Neuronal stem cell (in vitro differentiated cells): Measurements from ENCODE around the gene FGF10.

Source experiments
- DNase-seq: peaks from one replicate; pipeline ENCODE4 v3.0.0-alpha.2; 2013; ENCODE audit warnings: low spot score
- H2AFZ ChIP-seq: one replicate; pipeline ENCODE4 v1.6.1; 2013; ENCODE audit warnings: mild to moderate bottlenecking, low read length, inconsistent platforms
- H2AK5ac ChIP-seq: 2 replicates; pipeline ENCODE4 v1.6.1; 2013; ENCODE audit warnings: low read depth, mild to moderate bottlenecking, inconsistent platforms, low read length, moderate library complexity, mixed read lengths
- H2BK120ac ChIP-seq: 2 replicates; pipeline ENCODE4 v1.6.1; 2013; ENCODE audit warnings: low read depth, mild to moderate bottlenecking, inconsistent platforms, low read length, moderate library complexity, mixed read lengths
- H2BK12ac ChIP-seq: one replicate; pipeline ENCODE4 v1.6.1; 2013; ENCODE audit warnings: low read length, inconsistent platforms
- H2BK15ac ChIP-seq: 2 replicates; pipeline ENCODE4 v1.6.1; 2013; ENCODE audit warnings: mild to moderate bottlenecking, low read length, inconsistent platforms, mixed read lengths
- H2BK5ac ChIP-seq: one replicate; pipeline ENCODE4 v1.6.1; 2013; ENCODE audit warnings: inconsistent platforms, mild to moderate bottlenecking, low read length, moderate library complexity
- H3K14ac ChIP-seq: one replicate; pipeline ENCODE4 v1.6.1; 2013; ENCODE audit warnings: low read length, inconsistent platforms
- H3K18ac ChIP-seq: 2 replicates; pipeline ENCODE4 v1.6.1; 2013; ENCODE audit warnings: low read length, inconsistent platforms
- H3K23ac ChIP-seq: 2 replicates; pipeline ENCODE4 v1.6.1; 2013; ENCODE audit warnings: low read depth, mild to moderate bottlenecking, mixed read lengths, low read length, inconsistent platforms; ENCODE audit not compliant: poor library complexity
- H3K27ac ChIP-seq: replicated peaks from 3 replicates; pipeline ENCODE4 v1.5.1; 2013; ENCODE audit warnings: low read length, inconsistent platforms
- H3K27me3 ChIP-seq, 3 experiments: 2 replicates each; pipeline ENCODE4 v1.6.1; 2013; ENCODE audit warnings: low read length in 3 of 3, mild to moderate bottlenecking in 2 of 3, inconsistent platforms in 1 of 3, low read depth in 1 of 3, mixed read lengths in 1 of 3, moderate library complexity in 1 of 3; ENCODE audit not compliant: control insufficient read depth in 3 of 3, insufficient read depth in 3 of 3
- H3K36me3 ChIP-seq, 2 donors: replicated peaks in 1 of 2; 2 replicates each; pipeline ENCODE4 v1.6.1; 2013; ENCODE audit warnings: low read length in 2 of 2; ENCODE audit not compliant: control insufficient read depth in 2 of 2, insufficient read depth in 2 of 2
- H3K4ac ChIP-seq: 2 replicates; pipeline ENCODE4 v1.6.1; 2013; ENCODE audit warnings: inconsistent platforms, mild to moderate bottlenecking, low read length, moderate library complexity
- H3K4me1 ChIP-seq, 2 donors: 1 replicate in 1 of 2; 2 replicates in 1 of 2; pipeline ENCODE4 v1.6.1; 2013; ENCODE audit warnings: low read length in 2 of 2, low read depth in 1 of 2; ENCODE audit not compliant: control insufficient read depth in 2 of 2, insufficient read depth in 1 of 2
- H3K4me2 ChIP-seq: one replicate; pipeline ENCODE4 v1.6.1; 2013; ENCODE audit warnings: mild to moderate bottlenecking, low read length, inconsistent platforms; ENCODE audit not compliant: insufficient read depth, poor library complexity, severe bottlenecking
- H3K4me3 ChIP-seq, 2 donors: 2 replicates each; pipeline ENCODE4 v1.5.1; 2013; ENCODE audit warnings: low read length in 2 of 2, mild to moderate bottlenecking in 2 of 2, inconsistent platforms in 1 of 2, moderate library complexity in 1 of 2
- H3K79me1 ChIP-seq: one replicate; pipeline ENCODE4 v1.6.1; 2013; ENCODE audit warnings: low read depth, mild to moderate bottlenecking, inconsistent platforms, low read length, moderate library complexity
- H3K9ac ChIP-seq: one replicate; pipeline ENCODE4 v1.6.1; 2013; ENCODE audit warnings: mild to moderate bottlenecking, low read depth, low read length, inconsistent platforms; ENCODE audit not compliant: poor library complexity
- H3K9me3 ChIP-seq, 2 donors: replicated peaks in 1 of 2; 2 replicates each; pipeline versions ENCODE3 to v1.6.1; 2013; ENCODE audit warnings: low read length in 2 of 2, mild to moderate bottlenecking in 2 of 2, inconsistent platforms in 1 of 2, low read depth in 1 of 2, mixed read lengths in 1 of 2, moderate library complexity in 1 of 2; ENCODE audit not compliant: control insufficient read depth in 2 of 2, insufficient read depth in 1 of 2
- H4K8ac ChIP-seq: one replicate; pipeline ENCODE4 v1.6.1; 2013; ENCODE audit warnings: low read depth, mild to moderate bottlenecking, inconsistent platforms, low read length, moderate library complexity
- H4K91ac ChIP-seq: one replicate; pipeline ENCODE4 v1.6.1; 2013; ENCODE audit warnings: low read length, low read depth, mild to moderate bottlenecking, inconsistent platforms; ENCODE audit not compliant: poor library complexity
- whole genome bisulfite sequencing, 2 donors: extraction: QIAGEN DNeasy Blood & Tissue Kit; methylation state at CpG; one replicate each; pipeline ENCODE4 v1.1.7; 2013; ENCODE audit warnings: missing lambda C conversion rate in 2 of 2, mixed read lengths in 1 of 2; ENCODE audit not compliant: insufficient read length in 2 of 2, insufficient replicate concordance in 1 of 2; ENCODE audit errors: extremely low coverage in 2 of 2; 5-methylcytosine and 5-hydroxymethylcytosine counted together

FGF10 gene

DNA sequence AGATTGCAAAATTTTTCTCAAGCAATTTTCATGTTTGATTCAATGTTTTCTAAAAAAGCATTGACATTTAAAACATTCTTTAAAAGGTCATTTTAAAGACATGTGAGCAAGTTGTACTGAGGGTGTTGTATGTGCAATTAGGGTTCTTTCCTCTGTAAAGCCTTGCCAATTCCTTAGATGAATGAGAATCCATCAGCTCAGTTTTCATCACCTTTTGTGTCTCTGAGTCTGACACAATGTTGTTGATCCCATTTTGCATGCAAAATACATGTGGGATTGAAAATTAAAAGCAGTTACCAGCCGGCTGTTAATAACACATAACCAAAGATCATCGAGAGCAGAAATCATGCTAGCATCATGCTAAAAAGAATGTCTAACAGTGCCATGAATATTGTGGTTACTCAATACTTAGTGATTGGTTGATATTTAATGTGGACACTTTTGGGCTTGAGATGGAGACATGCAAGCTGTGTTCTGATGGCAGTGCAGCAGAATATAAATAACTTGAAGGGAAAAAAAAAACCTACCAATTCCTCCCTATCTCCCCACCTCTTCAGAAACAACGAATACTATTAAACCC lies 57.7 kb downstream of the FGF10 start:
- Histone ChIP-seq H3K23ac (no peak overlapping the region), H3K9ac (no peak overlapping the region), H4K8ac (no peak overlapping the region), H3K4me2 (no peak overlapping the region), H3K4me1 (peaks cover 4 to 33% of the 10 kb centered on the region in 2 donors), H3K79me1 (no peaks in the 10 kb centered on the region), H2AK5ac (no peak overlapping the region), H4K91ac (no peak overlapping the region), H3K36me3 (no peaks in the 10 kb centered on the region), H2BK12ac (no peak overlapping the region), H3K27ac (no peak overlapping the region), H2AFZ (peak overlapping the region; percentile 31), H2BK15ac (no peak overlapping the region), H3K9me3 (no peaks in the 10 kb centered on the region), H3K14ac (no peak overlapping the region), H3K18ac (no peak overlapping the region), H2BK120ac (no peak overlapping the region), H3K4ac (no peak overlapping the region), H3K27me3 (no peaks in the 10 kb centered on the region), H3K4me3 (no peak overlapping the region), H2BK5ac (no peak overlapping the region)
- no peak for DNase-seq
- no CpG with 5 or more reads among the region's 3 CpGs for WGBS, 2 donors

DNA sequence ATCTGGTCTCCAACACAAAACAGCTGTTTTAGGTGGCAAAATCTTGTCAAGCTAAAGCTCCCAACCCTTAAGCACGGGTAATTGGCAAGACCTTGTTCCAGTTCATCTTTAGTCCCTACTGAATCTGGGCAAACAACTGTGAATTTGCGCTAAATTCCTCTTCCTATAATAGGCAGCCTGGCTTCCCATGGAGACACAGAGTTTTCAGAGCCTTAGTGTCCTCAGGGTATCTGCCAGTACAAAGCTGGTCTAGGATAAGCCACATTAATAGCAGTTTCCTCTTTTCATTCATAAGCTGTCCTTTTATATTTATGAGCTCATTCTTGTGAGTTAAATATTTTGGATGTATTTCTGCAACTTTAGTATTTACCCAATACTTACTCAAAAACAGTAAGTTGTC lies 59.5 kb downstream of the FGF10 start:
- no peaks in the 10 kb centered on the region for H3K27me3 ChIP-seq
- no peak overlapping the region for H2BK15ac ChIP-seq
- no peaks in the 10 kb centered on the region for H3K9me3 ChIP-seq
- H3K79me1 ChIP-seq: no peaks in the 10 kb centered on the region
- H2AK5ac ChIP-seq: no peak overlapping the region
- no peak overlapping the region for H3K14ac ChIP-seq
- no peak overlapping the region for H2BK120ac ChIP-seq
- peaks cover 4 to 33% of the 10 kb centered on the region in 2 donors for H3K4me1 ChIP-seq
- H4K8ac ChIP-seq: no peak overlapping the region
- peak; percentile 17 for DNase-seq
- H4K91ac ChIP-seq: no peak overlapping the region
- H3K4me3 ChIP-seq: no peak overlapping the region
- no peak overlapping the region for H2BK5ac ChIP-seq
- no peak overlapping the region for H2BK12ac ChIP-seq
- H3K18ac ChIP-seq: no peak overlapping the region
- H3K23ac ChIP-seq: no peak overlapping the region
- H3K36me3 ChIP-seq: no peaks in the 10 kb centered on the region
- H3K4ac ChIP-seq: no peak overlapping the region
- no peak overlapping the region for H3K4me2 ChIP-seq
- H3K27ac ChIP-seq: peak overlapping the region; percentile 73
- H2AFZ ChIP-seq: peak overlapping the region; percentile 52
- no peak overlapping the region for H3K9ac ChIP-seq
- WGBS, 2 donors: no CpG with 5 or more reads among the region's 2 CpGs

DNA sequence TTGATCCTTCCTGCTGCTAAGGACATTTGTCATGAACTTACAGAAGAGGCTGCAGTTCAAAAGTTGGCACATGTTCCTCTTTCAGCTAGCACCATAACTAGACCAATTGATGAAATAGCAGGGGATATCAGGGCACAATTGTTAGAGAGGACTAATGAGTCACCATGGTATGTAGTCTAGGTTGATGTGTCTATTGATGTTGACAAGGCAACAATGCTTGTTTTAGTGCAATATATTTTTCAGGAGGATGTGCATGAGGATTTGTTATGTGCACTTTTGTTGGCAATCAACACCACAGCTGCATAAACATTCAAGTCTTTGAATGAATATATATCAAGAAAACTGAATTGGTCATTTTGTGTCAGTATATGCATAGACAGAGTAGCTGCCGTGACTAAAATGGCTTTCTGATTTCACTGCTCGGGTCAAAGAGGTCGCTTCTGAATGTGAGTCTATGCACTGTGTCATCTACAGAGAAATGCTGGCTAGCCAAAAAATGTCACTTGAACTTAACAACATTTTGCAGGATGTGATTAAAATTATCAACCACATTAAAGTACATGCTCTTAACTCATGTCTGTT lies 68.0 kb downstream of the FGF10 start:
- H3K36me3 ChIP-seq: no peaks in the 10 kb centered on the region
- H3K4me3 ChIP-seq: no peak overlapping the region
- no peak for DNase-seq
- H3K4ac ChIP-seq: no peak overlapping the region
- no peak overlapping the region for H2BK120ac ChIP-seq
- no peak overlapping the region for H4K91ac ChIP-seq
- H2AFZ ChIP-seq: no peak overlapping the region
- no peak overlapping the region for H3K9ac ChIP-seq
- H2BK5ac ChIP-seq: no peak overlapping the region
- peaks cover 2 to 7% of the 10 kb centered on the region in 2 donors for H3K4me1 ChIP-seq
- no peak overlapping the region for H3K23ac ChIP-seq
- no peak overlapping the region for H3K18ac ChIP-seq
- H3K27ac ChIP-seq: no peak overlapping the region
- no peak overlapping the region for H4K8ac ChIP-seq
- no peak overlapping the region for H3K4me2 ChIP-seq
- no peak overlapping the region for H2AK5ac ChIP-seq
- no peaks in the 10 kb centered on the region for H3K27me3 ChIP-seq
- no peaks in the 10 kb centered on the region for H3K79me1 ChIP-seq
- H2BK15ac ChIP-seq: no peak overlapping the region
- H3K9me3 ChIP-seq: peaks cover 0 to 17% of the 10 kb centered on the region in 2 donors
- no CpG with 5 or more reads among the region's 3 CpGs for WGBS, 2 donors
- no peak overlapping the region for H3K14ac ChIP-seq
- no peak overlapping the region for H2BK12ac ChIP-seq

DNA sequence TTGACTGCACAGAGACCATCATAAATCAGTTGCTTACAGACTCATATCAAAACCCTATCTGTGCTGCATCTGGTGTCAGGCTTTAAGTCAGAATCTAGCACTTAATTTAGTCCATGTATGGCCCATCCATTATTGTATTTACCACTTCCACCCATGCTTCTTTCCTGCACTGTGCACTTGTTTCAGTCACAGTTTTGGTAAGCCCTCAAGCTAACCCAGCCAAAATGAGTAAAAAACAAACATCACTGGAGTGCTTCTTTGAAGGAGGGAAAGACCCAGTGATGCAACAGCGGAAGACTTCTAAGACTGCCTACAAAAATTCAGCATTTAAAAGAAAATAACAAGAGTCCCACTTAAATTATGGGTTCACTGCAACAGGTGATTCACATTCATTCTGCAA lies 69.0 kb downstream of the FGF10 start:
- Histone ChIP-seq H3K4me2 (no peak overlapping the region), H3K18ac (no peak overlapping the region), H2BK5ac (no peak overlapping the region), H2AFZ (no peak overlapping the region), H3K79me1 (no peaks in the 10 kb centered on the region), H2AK5ac (no peak overlapping the region), H3K4ac (no peak overlapping the region), H3K4me1 (peaks cover 8 to 17% of the 10 kb centered on the region in 2 donors), H3K36me3 (no peaks in the 10 kb centered on the region), H3K4me3 (no peak overlapping the region), H3K14ac (no peak overlapping the region), H4K91ac (no peak overlapping the region), H3K27me3 (no peaks in the 10 kb centered on the region), H3K9ac (no peak overlapping the region), H2BK12ac (no peak overlapping the region), H3K27ac (no peak overlapping the region), H3K9me3 (peaks cover 0 to 17% of the 10 kb centered on the region in 2 donors), H2BK15ac (no peak overlapping the region), H3K23ac (no peak overlapping the region), H2BK120ac (no peak overlapping the region), H4K8ac (no peak overlapping the region)
- DNase-seq: no peak
- WGBS, 2 donors: no CpG with 5 or more reads among the region's 1 CpG
